ENCODE data around the gene COA7.

COA7 gene

GRCh38 chr1:52670604-52671003, 27.5 kb downstream of the COA7 start:
- Histone ChIP-seq H3K36me3 (replicated peaks; ENCODE audit: insufficient read depth, low read length) (no peaks in the 10 kb centered on the region), H3K4me2 (ENCODE audit: low read depth, low read length) (no peak overlapping the region), H3K9ac (ENCODE audit: low read length) (no peak overlapping the region), H3K9me3 (replicated peaks; ENCODE audit: insufficient read depth, low read length) (no peaks in the 10 kb centered on the region), H4K20me1 (ENCODE audit: insufficient read depth, low read length) (no peaks in the 10 kb centered on the region), H3K27ac (ENCODE audit: low read length) (no peak overlapping the region), H3K4me3 (ENCODE audit: low read length) (no peak overlapping the region), H3K79me2 (ENCODE audit: low read length) (no peaks in the 10 kb centered on the region), H2AFZ (ENCODE audit: low read length) (no peak overlapping the region), H3K4me1 (ENCODE audit: low read length) (no peaks in the 10 kb centered on the region), H3K27me3 (replicated peaks; ENCODE audit: insufficient read depth, low read length) (no peaks in the 10 kb centered on the region), H3K9me2 (replicated peaks; ENCODE audit: insufficient read depth, low read length) (no peaks in the 10 kb centered on the region), H3F3A (ENCODE audit: insufficient read depth, low read length) (no peaks in the 10 kb centered on the region)
- TF ChIP-seq, protein P1, sequence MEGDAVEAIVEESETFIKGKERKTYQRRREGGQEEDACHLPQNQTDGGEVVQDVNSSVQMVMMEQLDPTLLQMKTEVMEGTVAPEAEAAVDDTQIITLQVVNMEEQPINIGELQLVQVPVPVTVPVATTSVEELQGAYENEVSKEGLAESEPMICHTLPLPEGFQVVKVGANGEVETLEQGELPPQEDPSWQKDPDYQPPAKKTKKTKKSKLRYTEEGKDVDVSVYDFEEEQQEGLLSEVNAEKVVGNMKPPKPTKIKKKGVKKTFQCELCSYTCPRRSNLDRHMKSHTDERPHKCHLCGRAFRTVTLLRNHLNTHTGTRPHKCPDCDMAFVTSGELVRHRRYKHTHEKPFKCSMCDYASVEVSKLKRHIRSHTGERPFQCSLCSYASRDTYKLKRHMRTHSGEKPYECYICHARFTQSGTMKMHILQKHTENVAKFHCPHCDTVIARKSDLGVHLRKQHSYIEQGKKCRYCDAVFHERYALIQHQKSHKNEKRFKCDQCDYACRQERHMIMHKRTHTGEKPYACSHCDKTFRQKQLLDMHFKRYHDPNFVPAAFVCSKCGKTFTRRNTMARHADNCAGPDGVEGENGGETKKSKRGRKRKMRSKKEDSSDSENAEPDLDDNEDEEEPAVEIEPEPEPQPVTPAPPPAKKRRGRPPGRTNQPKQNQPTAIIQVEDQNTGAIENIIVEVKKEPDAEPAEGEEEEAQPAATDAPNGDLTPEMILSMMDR (IDR thresholded peaks at IDR 0.05; ENCODE audit: low read length): no peak
- TF ChIP-seq EZH2 (optimal IDR thresholded peaks at IDR 0.05; ENCODE audit: low read depth, low read length): no peak
- no peak for TF ChIP-seq EZH2phosphoT487 (IDR thresholded peaks at IDR 0.05; ENCODE audit: low read length)
- DNase-seq: no peak

GRCh38 chr1:52669696-52670095, 28.5 kb downstream of the COA7 start:
- H3K4me1 ChIP-seq (ENCODE audit: low read length): no peaks in the 10 kb centered on the region
- H2AFZ ChIP-seq (ENCODE audit: low read length): no peak overlapping the region
- no peak overlapping the region for H3K9ac ChIP-seq (ENCODE audit: low read length)
- H3K27me3 ChIP-seq (replicated peaks; ENCODE audit: insufficient read depth, low read length): no peaks in the 10 kb centered on the region
- H3K4me3 ChIP-seq (ENCODE audit: low read length): no peak overlapping the region
- H3K79me2 ChIP-seq (ENCODE audit: low read length): no peaks in the 10 kb centered on the region
- TF ChIP-seq, protein P1 (IDR thresholded peaks at IDR 0.05; ENCODE audit: low read length): no peak
- no peak for TF ChIP-seq EZH2phosphoT487 (IDR thresholded peaks at IDR 0.05; ENCODE audit: low read length)
- TF ChIP-seq EZH2 (optimal IDR thresholded peaks at IDR 0.05; ENCODE audit: low read depth, low read length): no peak
- no peaks in the 10 kb centered on the region for H4K20me1 ChIP-seq (ENCODE audit: insufficient read depth, low read length)
- no peaks in the 10 kb centered on the region for H3K9me2 ChIP-seq (replicated peaks; ENCODE audit: insufficient read depth, low read length)
- no peak overlapping the region for H3K4me2 ChIP-seq (ENCODE audit: low read depth, low read length)
- H3K27ac ChIP-seq (ENCODE audit: low read length): no peak overlapping the region
- no peak for DNase-seq
- no peaks in the 10 kb centered on the region for H3K36me3 ChIP-seq (replicated peaks; ENCODE audit: insufficient read depth, low read length)
- H3F3A ChIP-seq (ENCODE audit: insufficient read depth, low read length): no peaks in the 10 kb centered on the region
- H3K9me3 ChIP-seq (replicated peaks; ENCODE audit: insufficient read depth, low read length): no peaks in the 10 kb centered on the region

- Histone ChIP-seq H3K4me3 (ENCODE audit: low read length) (no peak overlapping the region), H3K79me2 (ENCODE audit: low read length) (no peaks in the 10 kb centered on the region), H3K4me2 (ENCODE audit: low read depth, low read length) (no peak overlapping the region), H3K27ac (ENCODE audit: low read length) (no peak overlapping the region), H3K9ac (ENCODE audit: low read length) (no peak overlapping the region), H3K4me1 (ENCODE audit: low read length) (no peaks in the 10 kb centered on the region), H3K36me3 (replicated peaks; ENCODE audit: insufficient read depth, low read length) (no peaks in the 10 kb centered on the region), H3K9me3 (replicated peaks; ENCODE audit: insufficient read depth, low read length) (no peaks in the 10 kb centered on the region), H2AFZ (ENCODE audit: low read length) (no peak overlapping the region), H4K20me1 (ENCODE audit: insufficient read depth, low read length) (no peaks in the 10 kb centered on the region), H3K9me2 (replicated peaks; ENCODE audit: insufficient read depth, low read length) (no peaks in the 10 kb centered on the region), H3K27me3 (replicated peaks; ENCODE audit: insufficient read depth, low read length) (no peaks in the 10 kb centered on the region), H3F3A (ENCODE audit: insufficient read depth, low read length) (no peaks in the 10 kb centered on the region)
- DNase-seq: no peak
- TF ChIP-seq, protein P1 (IDR thresholded peaks at IDR 0.05; ENCODE audit: low read length): no peak
- TF ChIP-seq EZH2 (optimal IDR thresholded peaks at IDR 0.05; ENCODE audit: low read depth, low read length) (no peak), EZH2phosphoT487 (IDR thresholded peaks at IDR 0.05; ENCODE audit: low read length) (no peak)
Measured at GRCh38 chr1:52668711-52669110, 29.4 kb downstream of the COA7 start.

All from MM.1S (cell line).